Small intestine (tissue), 7 donors: ENCODE measurements around the gene MTG2. TPM values are rescaled to one million over a fixed set of nuclear protein-coding genes. Genes with fewer than 3 reads are reported as not detected.
A peak's percentile ranks its signal among the peaks of the same experiment; 100 is the strongest.

Experiments
- DNase-seq, 2 donors: peaks; one replicate each; pipeline versions ENCODE4 v3.0.0 to v3.0.0-alpha.2; 2013
- FAIRE-seq: peaks from 2 replicates; lab custom pipeline; 2012; peaks lifted over from hg19 to GRCh38; lab: Jason Lieb, UNC
- H3K27ac ChIP-seq, 3 donors: one replicate each; pipeline ENCODE4 v1.5.1; 2013; ENCODE audit warnings: low read length in 2 of 3, mild to moderate bottlenecking in 2 of 3, control low read depth in 1 of 3, inconsistent platforms in 1 of 3, low read depth in 1 of 3, moderate library complexity in 1 of 3
- H3K27me3 ChIP-seq, 3 donors: one replicate each; pipeline ENCODE4 v1.6.1; 2013; ENCODE audit warnings: low read length in 3 of 3, inconsistent platforms in 1 of 3; ENCODE audit not compliant: control insufficient read depth in 3 of 3, insufficient read depth in 3 of 3
- H3K36me3 ChIP-seq, 3 donors: one replicate each; pipeline ENCODE4 v1.6.1; 2013; ENCODE audit warnings: low read length in 3 of 3, inconsistent platforms in 1 of 3, low read depth in 1 of 3, mild to moderate bottlenecking in 1 of 3, moderate library complexity in 1 of 3; ENCODE audit not compliant: control insufficient read depth in 3 of 3, insufficient read depth in 2 of 3
- H3K4me1 ChIP-seq, 3 donors: one replicate each; pipeline ENCODE4 v1.6.1; 2013; ENCODE audit warnings: low read length in 2 of 3, inconsistent platforms in 1 of 3, low read depth in 1 of 3, mild to moderate bottlenecking in 1 of 3, moderate library complexity in 1 of 3; ENCODE audit not compliant: control insufficient read depth in 3 of 3, insufficient read depth in 2 of 3
- H3K4me3 ChIP-seq, 3 donors: one replicate each; pipeline ENCODE4 v1.5.1; 2013; ENCODE audit warnings: low read length in 3 of 3, control low read depth in 1 of 3, inconsistent platforms in 1 of 3, low read depth in 1 of 3, mild to moderate bottlenecking in 1 of 3, moderate library complexity in 1 of 3
- H3K9me3 ChIP-seq, 2 donors: one replicate each; pipeline ENCODE4 v1.6.1; 2013; ENCODE audit warnings: low read depth in 1 of 2, low read length in 1 of 2; ENCODE audit not compliant: control insufficient read depth in 2 of 2, insufficient read depth in 1 of 2
- WGBS, 3 donors: extraction: QIAGEN DNeasy Blood & Tissue Kit; methylation state at CpG; one replicate each; pipeline ENCODE4 v1.1.7; 2013; 5-methylcytosine and 5-hydroxymethylcytosine counted together
- polyA plus RNA-seq, 4 donors: library from polyadenylated mRNA; stranded (reverse) in 3 of 4; unstranded in 1 of 4; fragments of 200-250 nt in 3 of 4; fragments of 120-200 nt in 1 of 4; gene quantifications; one replicate each; pipeline versions ENCODE4 v1.2.1 to v1.2.3, GENCODE V29; 2013
- donor health status: healthy with polysubstance abuse.
- donor health status: control.
- donor health status: control.
- donor health status: Bipolar disorder and iron deficiency.
- donor health status: healthy.

The MTG2 gene
- polyA plus RNA-seq, 4 donors: 24.9 to 39.4 (median 31.5) TPM

- Histone ChIP-seq H3K27me3 (no peaks in the 10 kb centered on the region), H3K4me3 (peak overlapping the region in 1 of 3 donors; percentile 89), H3K36me3 (peaks cover 0 to 41% (median 0%) of the 10 kb centered on the region in 3 donors), H3K27ac (peak overlapping the region in 1 of 3 donors; percentile 86), H3K9me3 (no peaks in the 10 kb centered on the region), H3K4me1 (peaks cover 9 to 14% (median 9%) of the 10 kb centered on the region in 3 donors)
- DNase-seq (no peak), FAIRE-seq (no peak)
- 79 to 89% (median 79%) methylated on average over 13 of the region's 13 CpGs for WGBS, 3 donors
Measured at GRCh38 chr20:62240020-62240685, 57.3 kb downstream of the MTG2 start.

GRCh38 chr20:62241506-62241905 lies 58.7 kb downstream of the MTG2 start:
- FAIRE-seq (no peak), DNase-seq (peak; percentile 64 to 94)
- WGBS, 3 donors: 19 to 61% (median 32%) methylated on average over 10 of the region's 10 CpGs
- Histone ChIP-seq H3K36me3 (peaks cover 0 to 53% (median 0%) of the 10 kb centered on the region in 3 donors), H3K4me3 (no peak overlapping the region), H3K27me3 (no peaks in the 10 kb centered on the region), H3K9me3 (no peaks in the 10 kb centered on the region), H3K27ac (peak overlapping the region in 2 of 3 donors; percentile 76 to 88), H3K4me1 (peaks cover 9 to 14% (median 9%) of the 10 kb centered on the region in 3 donors)

- H3K4me1 ChIP-seq: peaks cover 9 to 14% (median 9%) of the 10 kb centered on the region in 3 donors
- H3K9me3 ChIP-seq: no peaks in the 10 kb centered on the region
- no peak for FAIRE-seq
- H3K4me3 ChIP-seq: no peak overlapping the region
- DNase-seq: no peak
- 63 to 74% (median 64%) methylated on average over 6 of the region's 6 CpGs for WGBS, 3 donors
- peaks cover 0 to 56% (median 0%) of the 10 kb centered on the region in 3 donors for H3K36me3 ChIP-seq
- H3K27ac ChIP-seq: peak overlapping the region; percentile 17 to 81 (median 45)
- H3K27me3 ChIP-seq: no peaks in the 10 kb centered on the region
Measured at GRCh38 chr20:62242176-62242575, 59.3 kb downstream of the MTG2 start.

- Histone ChIP-seq H3K36me3 (peaks cover 0 to 56% (median 0%) of the 10 kb centered on the region in 3 donors), H3K27ac (no peak overlapping the region), H3K4me1 (peaks cover 4 to 10% (median 9%) of the 10 kb centered on the region in 3 donors), H3K9me3 (no peaks in the 10 kb centered on the region), H3K4me3 (no peak overlapping the region), H3K27me3 (no peaks in the 10 kb centered on the region)
- FAIRE-seq (no peak), DNase-seq (no peak)
- WGBS, 3 donors: 80 to 89% (median 87%) methylated on average over 22 of the region's 22 CpGs
Measured at GRCh38 chr20:62243106-62243505, 60.3 kb downstream of the MTG2 start.

- H3K4me3 ChIP-seq: no peak overlapping the region
- DNase-seq: no peak
- H3K27ac ChIP-seq: peak overlapping the region in 1 of 3 donors; percentile 72
- H3K27me3 ChIP-seq: no peaks in the 10 kb centered on the region
- FAIRE-seq: no peak
- WGBS, 3 donors: 61 to 83% (median 73%) methylated on average over 21 of the region's 21 CpGs
- H3K9me3 ChIP-seq: no peaks in the 10 kb centered on the region
- peaks cover 4 to 12% (median 9%) of the 10 kb centered on the region in 3 donors for H3K4me1 ChIP-seq
- peaks cover 0 to 56% (median 0%) of the 10 kb centered on the region in 3 donors for H3K36me3 ChIP-seq
Measured at GRCh38 chr20:62243906-62244515, 61.2 kb downstream of the MTG2 start.

GRCh38 chr20:62244644-62245108 lies 61.8 kb downstream of the MTG2 start:
- peak in 1 of 2 donors; percentile 75 for DNase-seq
- Histone ChIP-seq H3K27ac (peak overlapping the region in 1 of 3 donors; percentile 72), H3K36me3 (peaks cover 0 to 54% (median 0%) of the 10 kb centered on the region in 3 donors), H3K9me3 (no peaks in the 10 kb centered on the region), H3K27me3 (no peaks in the 10 kb centered on the region), H3K4me1 (peaks cover 4 to 9% (median 5%) of the 10 kb centered on the region in 3 donors), H3K4me3 (no peak overlapping the region)
- WGBS, 3 donors: 9 to 55% (median 26%) methylated on average over 17 of the region's 17 CpGs
- no peak for FAIRE-seq

- H3K27me3 ChIP-seq: no peaks in the 10 kb centered on the region
- no peaks in the 10 kb centered on the region for H3K9me3 ChIP-seq
- H3K27ac ChIP-seq: no peak overlapping the region
- H3K36me3 ChIP-seq: peaks cover 0 to 57% (median 0%) of the 10 kb centered on the region in 3 donors
- no peak for FAIRE-seq
- no peak for DNase-seq
- no peak overlapping the region for H3K4me3 ChIP-seq
- peaks cover 4 to 9% (median 5%) of the 10 kb centered on the region in 3 donors for H3K4me1 ChIP-seq
- 89 to 95% (median 89%) methylated on average over 19 of the region's 19 CpGs for WGBS, 3 donors
Measured at GRCh38 chr20:62245911-62246280, 63.1 kb downstream of the MTG2 start.

- Histone ChIP-seq H3K27ac (no peak overlapping the region), H3K9me3 (no peaks in the 10 kb centered on the region), H3K27me3 (no peaks in the 10 kb centered on the region), H3K4me3 (no peak overlapping the region), H3K36me3 (peaks cover 0 to 52% (median 0%) of the 10 kb centered on the region in 3 donors), H3K4me1 (peaks cover 4 to 5% (median 5%) of the 10 kb centered on the region in 3 donors)
- 80 to 81% (median 80%) methylated on average over 8 of the region's 8 CpGs for WGBS, 3 donors
- DNase-seq (no peak), FAIRE-seq (no peak)
Measured at GRCh38 chr20:62246431-62246830, 63.6 kb downstream of the MTG2 start.
